ENCODE results near the gene FOXB1. TPM values are rescaled to one million over a fixed set of nuclear protein-coding genes. Genes with fewer than 3 reads are reported as not detected.

The FOXB1 gene
- total RNA-seq, 1 donor from 2014 or later: 7.3 TPM

GRCh38 chr15:60039316-60039715 lies 35.2 kb downstream of the FOXB1 start:
- Histone ChIP-seq H3K27ac (no peak overlapping the region), H3K36me3 (no peaks in the 10 kb centered on the region), H3K4me2 (no peak overlapping the region), H3K9ac (no peak overlapping the region), H3K27me3 (no peaks in the 10 kb centered on the region), H3K4me1 (peaks cover 6% of the 10 kb centered on the region), H3K79me2 (ENCODE audit: low read depth) (no peaks in the 10 kb centered on the region), H3K4me3 (no peak overlapping the region), H4K20me1 (ENCODE audit: low read depth) (no peaks in the 10 kb centered on the region), H3K9me3 (ENCODE audit: low read depth) (no peaks in the 10 kb centered on the region), H3F3A (ENCODE audit: low read depth) (peaks cover 5% of the 10 kb centered on the region), H2AFZ (replicated peaks) (no peak overlapping the region)
- H3K9me3 Mint-ChIP-seq: no peaks in the 10 kb centered on the region
- H3K4me3 Mint-ChIP-seq: no peak overlapping the region
- H3K27ac Mint-ChIP-seq: no peak overlapping the region
- H3K4me1 Mint-ChIP-seq: peaks cover 8% of the 10 kb centered on the region
- DNase-seq (ENCODE audit: low spot score): no peak
- H3K36me3 Mint-ChIP-seq: no peaks in the 10 kb centered on the region
- peaks cover 6% of the 10 kb centered on the region for H3K27me3 Mint-ChIP-seq (ENCODE audit: insufficient read depth, low read depth)
- no peak for TF ChIP-seq EZH2phosphoT487 (IDR thresholded peaks at IDR 0.05)
- TF ChIP-seq EZH2 (IDR thresholded peaks at IDR 0.05): no peak
- TF ChIP-seq CTCF (IDR thresholded peaks at IDR 0.05): no peak

- Histone ChIP-seq H3K4me1 (peaks cover 6% of the 10 kb centered on the region), H3K27ac (no peak overlapping the region), H4K20me1 (ENCODE audit: low read depth) (no peaks in the 10 kb centered on the region), H3K36me3 (no peaks in the 10 kb centered on the region), H3K9me3 (ENCODE audit: low read depth) (no peaks in the 10 kb centered on the region), H3F3A (ENCODE audit: low read depth) (peaks cover 12% of the 10 kb centered on the region), H2AFZ (replicated peaks) (no peak overlapping the region), H3K9ac (no peak overlapping the region), H3K4me3 (no peak overlapping the region), H3K27me3 (no peaks in the 10 kb centered on the region), H3K4me2 (no peak overlapping the region), H3K79me2 (ENCODE audit: low read depth) (no peaks in the 10 kb centered on the region)
- Mint-ChIP-seq H3K27ac (no peak overlapping the region), H3K4me3 (no peak overlapping the region), H3K4me1 (peaks cover 13% of the 10 kb centered on the region), H3K27me3 (ENCODE audit: insufficient read depth, low read depth) (peaks cover 7% of the 10 kb centered on the region), H3K9me3 (no peaks in the 10 kb centered on the region), H3K36me3 (no peaks in the 10 kb centered on the region)
- TF ChIP-seq EZH2phosphoT487 (IDR thresholded peaks at IDR 0.05): no peak
- TF ChIP-seq CTCF (IDR thresholded peaks at IDR 0.05): no peak
- no peak for TF ChIP-seq EZH2 (IDR thresholded peaks at IDR 0.05)
- DNase-seq (ENCODE audit: low spot score): peak; percentile 14
These were observed 39.8 kb downstream of the FOXB1 start for GRCh38 chr15:60043744-60044435.

- H3K4me1 Mint-ChIP-seq: peaks cover 13% of the 10 kb centered on the region
- Histone ChIP-seq H3K27me3 (no peaks in the 10 kb centered on the region), H3F3A (ENCODE audit: low read depth) (peaks cover 12% of the 10 kb centered on the region), H3K4me2 (no peak overlapping the region), H3K9ac (no peak overlapping the region), H3K9me3 (ENCODE audit: low read depth) (peaks cover 4% of the 10 kb centered on the region), H3K79me2 (ENCODE audit: low read depth) (no peaks in the 10 kb centered on the region), H3K4me1 (peaks cover 6% of the 10 kb centered on the region), H3K36me3 (no peaks in the 10 kb centered on the region), H4K20me1 (ENCODE audit: low read depth) (no peaks in the 10 kb centered on the region), H3K4me3 (no peak overlapping the region), H3K27ac (no peak overlapping the region), H2AFZ (replicated peaks) (peak overlapping the region; percentile 74)
- no peaks in the 10 kb centered on the region for H3K36me3 Mint-ChIP-seq
- peaks cover 7% of the 10 kb centered on the region for H3K27me3 Mint-ChIP-seq (ENCODE audit: insufficient read depth, low read depth)
- H3K27ac Mint-ChIP-seq: peak overlapping the region; percentile 2
- peaks cover 6% of the 10 kb centered on the region for H3K9me3 Mint-ChIP-seq
- TF ChIP-seq EZH2phosphoT487 (IDR thresholded peaks at IDR 0.05) (no peak), CTCF (IDR thresholded peaks at IDR 0.05) (no peak), EZH2 (IDR thresholded peaks at IDR 0.05) (no peak)
- H3K4me3 Mint-ChIP-seq: no peak overlapping the region
- DNase-seq (ENCODE audit: low spot score): no peak
These were observed 40.6 kb downstream of the FOXB1 start for GRCh38 chr15:60044636-60045270.

Measured in neural progenitor cell (in vitro differentiated cells).